SK-N-SH (cell line): ENCODE measurements around the gene SLC6A17. TPM values are rescaled to one million over a fixed set of nuclear protein-coding genes. Genes with fewer than 3 reads are reported as not detected.

Source experiments
- CTCF ChIA-PET: fragments of 300-600, 350-600 bp; formaldehyde crosslinking; extraction: SDS; loops from one replicate; lab custom pipeline; 2021; lab: Yijun Ruan, JAX
- POLR2A ChIA-PET: fragments of 350-600 bp; sonication (Branson Sonifier 250); formaldehyde crosslinking; extraction: SDS; loops from one replicate; lab custom pipeline; 2020; ENCODE audit warnings: antibody characterized with exemption, inconsistent platforms; lab: Yijun Ruan, JAX
- DNase-seq: peaks from one replicate; pipeline ENCODE4 v3.0.0; 2012
- H2AFZ ChIP-seq: fragments of 200-600 bp; sonication (generic); 2 replicates; pipeline ENCODE4 v1.8.1; 2016; ENCODE audit warnings: antibody characterized with exemption, mild to moderate bottlenecking, low read depth
- H3F3A ChIP-seq: fragments of 200-600 bp; sonication (generic); replicated peaks from 2 replicates; pipeline ENCODE3; 2016; ENCODE audit warnings: antibody characterized with exemption, mild to moderate bottlenecking; ENCODE audit not compliant: insufficient read depth
- H3K27ac ChIP-seq, 2 experiments: fragments of 200-500 bp in 1 of 2; fragments of 200-600 bp in 1 of 2; sonication (Bioruptor generic) in 1 of 2; sonication (generic), shearing (Covaris generic) in 1 of 2; 2 replicates each; pipeline versions ENCODE4 v1.5.1 to v1.6.1; 2014 to 2016; ENCODE audit warnings: low read depth in 2 of 2, inconsistent platforms in 1 of 2, low read length in 1 of 2, mild to moderate bottlenecking in 1 of 2, mixed read lengths in 1 of 2
- H3K27me3 ChIP-seq: fragments of 200-600 bp; sonication (generic), shearing (Covaris generic); 2 replicates; pipeline ENCODE4 v1.6.1; 2016; ENCODE audit warnings: mixed run types; ENCODE audit not compliant: insufficient read depth
- H3K36me3 ChIP-seq, 2 experiments: fragments of 200-500 bp in 1 of 2; fragments of 200-600 bp in 1 of 2; sonication (Bioruptor generic) in 1 of 2; sonication (generic) in 1 of 2; replicated peaks in 1 of 2; 2 replicates each; pipeline versions ENCODE3 to v1.5.1; 2014 to 2016; ENCODE audit warnings: low read length in 1 of 2, mild to moderate bottlenecking in 1 of 2; ENCODE audit not compliant: insufficient read depth in 2 of 2, control insufficient read depth in 1 of 2
- H3K4me1 ChIP-seq, 2 experiments: fragments of 200-500 bp in 1 of 2; fragments of 200-600 bp in 1 of 2; sonication (Bioruptor generic) in 1 of 2; sonication (generic), shearing (Covaris generic) in 1 of 2; 2 replicates each; pipeline versions ENCODE4 v1.5.1 to v1.6.1; 2014 to 2016; ENCODE audit warnings: low read depth in 1 of 2, low read length in 1 of 2, mixed run types in 1 of 2; ENCODE audit not compliant: insufficient read depth in 2 of 2, control insufficient read depth in 1 of 2
- H3K4me2 ChIP-seq: fragments of 200-600 bp; sonication (generic), shearing (Covaris generic); 2 replicates; pipeline ENCODE4 v1.6.1; 2017; ENCODE audit warnings: mixed run types
- H3K4me3 ChIP-seq, 2 experiments: fragments of 200-500 bp in 1 of 2; fragments of 200-600 bp in 1 of 2; sonication (Bioruptor generic) in 1 of 2; sonication (generic), shearing (Covaris generic) in 1 of 2; 2 replicates each; pipeline versions ENCODE4 v1.5.1 to v1.8.1; 2014 to 2016; ENCODE audit warnings: low read depth in 2 of 2, inconsistent platforms in 1 of 2, low read length in 1 of 2, mild to moderate bottlenecking in 1 of 2, mixed read lengths in 1 of 2, moderate library complexity in 1 of 2
- H3K79me2 ChIP-seq: fragments of 200-600 bp; sonication (generic); 2 replicates; pipeline ENCODE4 v1.8.1; 2017; ENCODE audit warnings: mild to moderate bottlenecking; ENCODE audit not compliant: insufficient read depth
- H3K9ac ChIP-seq: fragments of 200-600 bp; sonication (generic); 2 replicates; pipeline ENCODE4 v1.6.1; 2017; ENCODE audit warnings: mixed run types
- H3K9me2 ChIP-seq: fragments of 200-600 bp; sonication (generic); 2 replicates; pipeline ENCODE4 v1.6.1; 2017; ENCODE audit warnings: mixed run types
- H3K9me3 ChIP-seq: fragments of 200-600 bp; sonication (generic); 2 replicates; pipeline ENCODE4 v1.6.1; 2017; ENCODE audit warnings: mixed run types, mild to moderate bottlenecking, moderate library complexity
- H4K20me1 ChIP-seq: fragments of 200-600 bp; sonication (generic); 2 replicates; pipeline ENCODE4 v1.6.1; 2017; ENCODE audit warnings: mild to moderate bottlenecking, mixed run types; ENCODE audit not compliant: insufficient read depth
- CTCF ChIP-seq: fragments of 200-600 bp; sonication (generic); IDR thresholded peaks from 2 replicates; pipeline ENCODE4 v1.6.1; 2017; ENCODE audit warnings: antibody characterized with exemption, mild to moderate bottlenecking, moderate library complexity
- EP300 ChIP-seq, 2 experiments: IDR thresholded peaks; 2 replicates each; pipeline versions ENCODE4 v1.4.0 to v1.6.1; 2012; ENCODE audit warnings: borderline replicate concordance in 1 of 2, low read depth in 1 of 2, low read length in 1 of 2
- EZH2phosphoT487 ChIP-seq: fragments of 200-600 bp; sonication (generic); IDR thresholded peaks from 2 replicates; pipeline ENCODE4 v1.6.1; 2017; ENCODE audit warnings: low read depth, mixed run types, mild to moderate bottlenecking, antibody characterized with exemption, moderate library complexity, borderline replicate concordance
- FOSL2 ChIP-seq: IDR thresholded peaks from 2 replicates; pipeline ENCODE4 v1.4.0; 2012; ENCODE audit warnings: low read depth, mild to moderate bottlenecking, moderate library complexity, borderline replicate concordance
- GATA2 ChIP-seq: sonication (generic); formaldehyde crosslinking; IDR thresholded peaks from 2 replicates; pipeline ENCODE4 v1.5.0; 2020; ENCODE audit warnings: mild to moderate bottlenecking, missing genetic modification reagents
- MEF2A ChIP-seq: IDR thresholded peaks from 2 replicates; pipeline ENCODE4 v1.4.0; 2012; ENCODE audit warnings: low read depth, borderline replicate concordance
- PBX3 ChIP-seq: IDR thresholded peaks from 2 replicates; pipeline ENCODE4; 2012
- POLR2AphosphoS5 ChIP-seq: IDR thresholded peaks from 2 replicates; pipeline ENCODE4 v1.6.1; 2012; ENCODE audit warnings: low read depth, low read length
- RCOR1 ChIP-seq: fragments of 150-350 bp; IDR thresholded peaks from 2 replicates; pipeline ENCODE4 v1.6.1; 2017; ENCODE audit warnings: antibody characterized with exemption, low read length
- REST ChIP-seq: IDR thresholded peaks from 2 replicates; pipeline ENCODE4 v1.6.1; 2012; ENCODE audit warnings: mild to moderate bottlenecking, low read depth, low read length, moderate library complexity
- RFX5 ChIP-seq: IDR thresholded peaks from 2 replicates; pipeline ENCODE4 v1.6.1; 2012; ENCODE audit warnings: mild to moderate bottlenecking, improper control_type of control experiment, low read length
- RXRA ChIP-seq: IDR thresholded peaks from 2 replicates; pipeline ENCODE4 v1.4.0; 2012; ENCODE audit warnings: low read depth, mild to moderate bottlenecking, borderline replicate concordance
- TCF12 ChIP-seq: IDR thresholded peaks from 2 replicates; pipeline ENCODE4 v1.4.0; 2012
- TEAD4 ChIP-seq: IDR thresholded peaks from 2 replicates; pipeline ENCODE4 v1.4.0; 2012; ENCODE audit warnings: mild to moderate bottlenecking, borderline replicate concordance; ENCODE audit not compliant: insufficient read depth
- USF1 ChIP-seq: IDR thresholded peaks from 2 replicates; pipeline ENCODE4 v1.4.0; 2012; ENCODE audit warnings: low read depth, borderline replicate concordance
- WGBS: methylation state at CpG from one replicate; pipeline ENCODE4 v1.1.6; 2017; ENCODE audit warnings: low lambda C conversion rate; 5-methylcytosine and 5-hydroxymethylcytosine counted together
- polyA plus RNA-seq, 3 experiments: library from polyadenylated mRNA; depleted of rRNA; stranded (reverse); fragments of >200 nt; gene quantifications; 2 replicates each; pipeline ENCODE4 v1.2.3, GENCODE V29; 2012

SLC6A17 gene
- polyA plus RNA-seq, 1 of the 3 experiments (the other 2 are of a cell fraction), result 0.67 TPM

- Histone ChIP-seq H3K79me2 (no peaks in the 10 kb centered on the region), H3K27ac (no peak overlapping the region), H3K4me2 (no peak overlapping the region), H3K9me2 (no peaks in the 10 kb centered on the region), H3K4me1 (peaks cover 0 to 23% of the 10 kb centered on the region in 2 experiments; a peak in 1 of 4 replicates), H3K27me3 (no peaks in the 10 kb centered on the region), H3K4me3 (no peak overlapping the region), H4K20me1 (no peaks in the 10 kb centered on the region), H3F3A (no peaks in the 10 kb centered on the region), H3K36me3 (no peaks in the 10 kb centered on the region), H2AFZ (no peak overlapping the region), H3K9ac (no peak overlapping the region), H3K9me3 (no peaks in the 10 kb centered on the region)
- POLR2A ChIA-PET, result no interaction called here
- DNase-seq, result no peak
- CTCF ChIA-PET, result interaction anchor here (0.9 to 3.0 kb wide), 3 partner anchors 26 to 87 kb away, joined by 3 to 12 read pairs (median 4); no protein-coding TSS in a partner anchor
- TF ChIP-seq FOSL2 (no peak), USF1 (no peak), TCF12 (no peak), REST (no peak), TEAD4 (no peak), RXRA (no peak), EP300 (IDR thresholded peaks at IDR 0.05; ENCODE audit: borderline replicate concordance in 1 of 2, low read depth in 1 of 2, low read length in 1 of 2) (no peak), RFX5 (no peak), MEF2A (no peak), CTCF (no peak), EZH2phosphoT487 (no peak), PBX3 (no peak), GATA2 (CRISPR knock-in tag) (no peak), POLR2AphosphoS5 (no peak), RCOR1 (no peak)
- 68% methylated on average over 7 of the region's 18 CpGs for WGBS
Observed at GRCh38 chr1:110225756-110226404, 75.6 kb downstream of the SLC6A17 start.
